ENCODE results near the gene SORCS3. TPM values are rescaled to one million over a fixed set of nuclear protein-coding genes. Genes with fewer than 3 reads are reported as not detected.

Gene SORCS3
- total RNA-seq, 2 experiments from 2014 or later = 1.7 to 2.1 TPM

- Mint-ChIP-seq H3K36me3 (ENCODE audit: low read depth) (no peaks in the 10 kb centered on the region), H3K27me3 (no peaks in the 10 kb centered on the region), H3K4me1 (ENCODE audit: low read depth) (no peaks in the 10 kb centered on the region), H3K4me3 (no peak overlapping the region), H3K27ac (no peak overlapping the region), H3K9me3 (peaks cover 3% of the 10 kb centered on the region)
- intact Hi-C loops (cut with DNase I, micrococcal nuclease) = no loop called here
- ChIA-PET CTCF (no interaction called here), POLR2A (no interaction called here)
- Histone ChIP-seq H3K27ac (ENCODE audit: low read depth in 1 of 2, low read length in 2 of 2) (no peak overlapping the region), H3K27me3 (ENCODE audit: control insufficient read depth in 1 of 2, insufficient read depth in 2 of 2, low read length in 2 of 2) (no peaks in the 10 kb centered on the region), H3K9me3 (ENCODE audit: control insufficient read depth in 1 of 2, insufficient read depth in 1 of 2, low read length in 2 of 2) (no peaks in the 10 kb centered on the region), H3K36me3 (ENCODE audit: insufficient read depth, low read length) (no peaks in the 10 kb centered on the region), H3K4me3 (ENCODE audit: low read length) (no peak overlapping the region), H3K4me1 (ENCODE audit: insufficient read depth, low read length) (no peaks in the 10 kb centered on the region)
- no peak for TF ChIP-seq CTCF (IDR thresholded peaks at IDR 0.05)
- DNase-seq = no peak
- ATAC-seq (ENCODE audit: poor library complexity) = no peak
Observed at GRCh38 chr10:105170521-105170920, 529.4 kb downstream of the SORCS3 start.

GRCh38 chr10:105171945-105172344, 530.9 kb downstream of the SORCS3 start:
- Mint-ChIP-seq H3K4me3 (no peak overlapping the region), H3K27ac (no peak overlapping the region), H3K27me3 (no peaks in the 10 kb centered on the region), H3K36me3 (ENCODE audit: low read depth) (no peaks in the 10 kb centered on the region), H3K4me1 (ENCODE audit: low read depth) (no peaks in the 10 kb centered on the region), H3K9me3 (peaks cover 3% of the 10 kb centered on the region)
- no peak overlapping the region for H3K4me3 ChIP-seq (ENCODE audit: low read length)
- no peak for ATAC-seq (ENCODE audit: poor library complexity)
- CTCF ChIA-PET = no interaction called here
- H3K27ac ChIP-seq (ENCODE audit: low read depth in 1 of 2, low read length in 2 of 2) = no peak overlapping the region
- H3K36me3 ChIP-seq (ENCODE audit: insufficient read depth, low read length) = no peaks in the 10 kb centered on the region
- H3K9me3 ChIP-seq (ENCODE audit: control insufficient read depth in 1 of 2, insufficient read depth in 1 of 2, low read length in 2 of 2) = no peaks in the 10 kb centered on the region
- H3K4me1 ChIP-seq (ENCODE audit: insufficient read depth, low read length) = no peaks in the 10 kb centered on the region
- POLR2A ChIA-PET = no interaction called here
- intact Hi-C loops (cut with DNase I, micrococcal nuclease) = no loop called here
- no peaks in the 10 kb centered on the region for H3K27me3 ChIP-seq (ENCODE audit: control insufficient read depth in 1 of 2, insufficient read depth in 2 of 2, low read length in 2 of 2)
- no peak for DNase-seq
- no peak for TF ChIP-seq CTCF (IDR thresholded peaks at IDR 0.05)

GRCh38 chr10:105181626-105182025, 540.5 kb downstream of the SORCS3 start:
- ATAC-seq (ENCODE audit: poor library complexity) = no peak
- Mint-ChIP-seq H3K9me3 (no peaks in the 10 kb centered on the region), H3K27me3 (no peaks in the 10 kb centered on the region), H3K4me1 (ENCODE audit: low read depth) (no peaks in the 10 kb centered on the region), H3K4me3 (no peak overlapping the region), H3K36me3 (ENCODE audit: low read depth) (peaks cover 3% of the 10 kb centered on the region), H3K27ac (no peak overlapping the region)
- H3K27ac ChIP-seq (ENCODE audit: low read depth in 1 of 2, low read length in 2 of 2) = no peak overlapping the region
- no peaks in the 10 kb centered on the region for H3K9me3 ChIP-seq (ENCODE audit: control insufficient read depth in 1 of 2, insufficient read depth in 1 of 2, low read length in 2 of 2)
- no peak for TF ChIP-seq CTCF (IDR thresholded peaks at IDR 0.05)
- no peak for DNase-seq
- intact Hi-C loops (cut with DNase I, micrococcal nuclease) = no loop called here
- H3K4me3 ChIP-seq (ENCODE audit: low read length) = no peak overlapping the region
- CTCF ChIA-PET = no interaction called here
- H3K27me3 ChIP-seq (ENCODE audit: control insufficient read depth in 1 of 2, insufficient read depth in 2 of 2, low read length in 2 of 2) = no peaks in the 10 kb centered on the region
- H3K4me1 ChIP-seq (ENCODE audit: insufficient read depth, low read length) = no peaks in the 10 kb centered on the region
- POLR2A ChIA-PET = no interaction called here
- no peaks in the 10 kb centered on the region for H3K36me3 ChIP-seq (ENCODE audit: insufficient read depth, low read length)
